H9 (cell line): ENCODE measurements around the gene SDR9C7. TPM values are rescaled to one million over a fixed set of nuclear protein-coding genes. Genes with fewer than 3 reads are reported as not detected.
"Not testable (repeated sequence)": the region's sequence is repeated elsewhere in the genome, so short reads cannot be mapped to it uniquely, and the experiment has no call there.

Experiments used
- DNase-seq: peaks from one replicate; pipeline ENCODE4 v3.0.0-alpha.2; 2017
- H2AFZ ChIP-seq: one replicate; pipeline ENCODE4 v1.6.1; 2013; ENCODE audit warnings: mild to moderate bottlenecking, low read length, control low read depth, moderate library complexity
- H2AK5ac ChIP-seq: 2 replicates; pipeline ENCODE4 v1.6.1; 2013; ENCODE audit warnings: low read length, control low read depth, mixed read lengths; ENCODE audit not compliant: insufficient read length
- H2BK120ac ChIP-seq: one replicate; pipeline ENCODE4 v1.6.1; 2013; ENCODE audit warnings: low read depth, mild to moderate bottlenecking, low read length, control low read depth, inconsistent platforms; ENCODE audit not compliant: poor library complexity, severe bottlenecking
- H2BK12ac ChIP-seq: 2 replicates; pipeline ENCODE4 v1.6.1; 2013; ENCODE audit warnings: low read length, control low read depth, mixed read lengths, low read depth; ENCODE audit not compliant: insufficient read length
- H2BK15ac ChIP-seq: 2 replicates; pipeline ENCODE4 v1.6.1; 2013; ENCODE audit warnings: low read depth, low read length, control low read depth
- H2BK20ac ChIP-seq: one replicate; pipeline ENCODE4 v1.6.1; 2013; ENCODE audit warnings: low read depth, mild to moderate bottlenecking, low read length, control low read depth, inconsistent platforms; ENCODE audit not compliant: poor library complexity, severe bottlenecking
- H2BK5ac ChIP-seq: 2 replicates; pipeline ENCODE4 v1.6.1; 2013; ENCODE audit warnings: low read length, control low read depth, mixed read lengths; ENCODE audit not compliant: insufficient read length
- H3K14ac ChIP-seq: 2 replicates; pipeline ENCODE4 v1.6.1; 2013; ENCODE audit warnings: low read length, control low read depth; ENCODE audit not compliant: insufficient read depth
- H3K18ac ChIP-seq: 2 replicates; pipeline ENCODE4 v1.6.1; 2013; ENCODE audit warnings: low read depth, mild to moderate bottlenecking, mixed read lengths, low read length, control low read depth; ENCODE audit not compliant: insufficient read length
- H3K23ac ChIP-seq: 2 replicates; pipeline ENCODE4 v1.6.1; 2013; ENCODE audit warnings: low read length, control low read depth, mixed read lengths, low read depth; ENCODE audit not compliant: insufficient read length
- H3K23me2 ChIP-seq: 2 replicates; pipeline ENCODE4 v1.6.1; 2013; ENCODE audit warnings: low read depth, mild to moderate bottlenecking, mixed read lengths, low read length, control low read depth; ENCODE audit not compliant: insufficient read length, poor library complexity, severe bottlenecking
- H3K27ac ChIP-seq: 2 replicates; pipeline ENCODE4 v1.5.1; 2013; ENCODE audit warnings: low read length, control low read depth, mixed read lengths, low read depth; ENCODE audit not compliant: insufficient read length
- H3K27me3 ChIP-seq: 2 replicates; pipeline ENCODE4 v1.6.1; 2013; ENCODE audit warnings: low read length, control low read depth, inconsistent platforms; ENCODE audit not compliant: insufficient read depth
- H3K4ac ChIP-seq: 2 replicates; pipeline ENCODE4 v1.6.1; 2013; ENCODE audit warnings: low read depth, mild to moderate bottlenecking, control low read depth, inconsistent platforms, low read length, moderate library complexity
- H3K4me1 ChIP-seq: 2 replicates; pipeline ENCODE4 v1.6.1; 2013; ENCODE audit warnings: low read length, control low read depth, inconsistent platforms; ENCODE audit not compliant: insufficient read depth
- H3K4me2 ChIP-seq: 2 replicates; pipeline ENCODE4 v1.6.1; 2013; ENCODE audit warnings: low read length, control low read depth, mixed read lengths; ENCODE audit not compliant: insufficient read length, insufficient read depth
- H3K56ac ChIP-seq: 2 replicates; pipeline ENCODE4 v1.6.1; 2013; ENCODE audit warnings: low read depth, mild to moderate bottlenecking, mixed read lengths, low read length, control low read depth; ENCODE audit not compliant: insufficient read length
- H3K79me1 ChIP-seq: 2 replicates; pipeline ENCODE4 v1.6.1; 2013; ENCODE audit warnings: low read depth, mild to moderate bottlenecking, moderate library complexity, low read length, control low read depth, inconsistent platforms; ENCODE audit not compliant: insufficient read depth, poor library complexity, severe bottlenecking
- H3K79me2 ChIP-seq: 2 replicates; pipeline ENCODE4 v1.6.1; 2013; ENCODE audit warnings: low read length, control low read depth, inconsistent platforms; ENCODE audit not compliant: insufficient read depth
- H3K9ac ChIP-seq: 2 replicates; pipeline ENCODE4 v1.6.1; 2013; ENCODE audit warnings: low read length, control low read depth, mixed read lengths; ENCODE audit not compliant: insufficient read length; ENCODE audit errors: extremely low read depth
- H3K9me3 ChIP-seq: one replicate; pipeline ENCODE4 v1.6.1; 2013; ENCODE audit warnings: low read depth, low read length, inconsistent platforms; ENCODE audit not compliant: control insufficient read depth
- H3T11ph ChIP-seq: one replicate; pipeline ENCODE4 v1.6.1; 2013; ENCODE audit warnings: mild to moderate bottlenecking, low read length, control low read depth, inconsistent platforms
- H4K20me1 ChIP-seq: one replicate; pipeline ENCODE4 v1.6.1; 2013; ENCODE audit not compliant: control insufficient read depth, insufficient read length, insufficient read depth
- H4K5ac ChIP-seq: 2 replicates; pipeline ENCODE4 v1.6.1; 2013; ENCODE audit warnings: low read depth, mild to moderate bottlenecking, mixed read lengths, low read length, control low read depth; ENCODE audit not compliant: insufficient read length
- H4K8ac ChIP-seq: replicated peaks from 2 replicates; pipeline ENCODE4 v1.6.1; 2013; ENCODE audit warnings: low read length, control low read depth, mixed read lengths, low read depth; ENCODE audit not compliant: insufficient read length
- H4K91ac ChIP-seq: 2 replicates; pipeline ENCODE4 v1.6.1; 2013; ENCODE audit warnings: low read depth, mild to moderate bottlenecking, moderate library complexity, mixed read lengths, low read length, control low read depth; ENCODE audit not compliant: insufficient read length
- H3K27ac Mint-ChIP-seq, 3 experiments: 2 replicates in 2 of 3; 3 replicates in 1 of 3; pipeline ENCODE4 v1.8.0; 2020 to 2021; ENCODE audit warnings: mixed read lengths in 3 of 3, mild to moderate bottlenecking in 1 of 3, moderate library complexity in 1 of 3
- H3K27me3 Mint-ChIP-seq: 2 replicates; pipeline ENCODE4 v1.8.0; 2021; ENCODE audit warnings: low read depth, mild to moderate bottlenecking, moderate library complexity, mixed read lengths
- H3K36me3 Mint-ChIP-seq, 3 experiments: 2 replicates in 2 of 3; 3 replicates in 1 of 3; pipeline ENCODE4 v1.8.0; 2020 to 2021; ENCODE audit warnings: low read depth in 3 of 3, mixed read lengths in 3 of 3; ENCODE audit not compliant: insufficient read depth in 1 of 3
- H3K4me1 Mint-ChIP-seq, 2 experiments: 2 replicates each; pipeline ENCODE4 v1.8.0; 2020; ENCODE audit warnings: mixed read lengths in 2 of 2
- H3K4me3 Mint-ChIP-seq, 2 experiments: 2 replicates in 1 of 2; 3 replicates in 1 of 2; pipeline ENCODE4 v1.8.0; 2020 to 2021; ENCODE audit warnings: mild to moderate bottlenecking in 2 of 2, mixed read lengths in 2 of 2, moderate library complexity in 1 of 2
- H3K9me3 Mint-ChIP-seq, 2 experiments: 2 replicates in 1 of 2; 3 replicates in 1 of 2; pipeline ENCODE4 v1.8.0; 2020; ENCODE audit warnings: mild to moderate bottlenecking in 2 of 2, mixed read lengths in 2 of 2, moderate library complexity in 1 of 2
- CTCF ChIP-seq: fragments of 200-600 bp; sonication (generic); conservative IDR thresholded peaks from 3 replicates; pipeline ENCODE4 v1.8.0; 2021; ENCODE audit warnings: antibody characterized with exemption, mild to moderate bottlenecking
- WGBS: extraction: QIAGEN DNeasy Blood & Tissue Kit; methylation state at CpG from one replicate; pipeline ENCODE4 v1.1.7; 2013; ENCODE audit warnings: missing lambda C conversion rate, low lambda C conversion rate, mixed read lengths; ENCODE audit not compliant: insufficient read length; ENCODE audit errors: extremely low coverage; 5-methylcytosine and 5-hydroxymethylcytosine counted together
- total RNA-seq: library from RNA; stranded (reverse); gene quantifications from 2 replicates; pipeline ENCODE4 v1.2.1, GENCODE V29; 2021

SDR9C7 gene
- total RNA-seq, 1 experiment from 2014 or later: not detected

- H3K27me3 Mint-ChIP-seq: peaks cover 11% of the 10 kb centered on the region
- no peaks in the 10 kb centered on the region for H3K23me2 ChIP-seq
- no peak overlapping the region for H3K56ac ChIP-seq
- no peak overlapping the region for H2BK15ac ChIP-seq
- H3K36me3 Mint-ChIP-seq: peaks cover 0 to 7% (median 2%) of the 10 kb centered on the region in 3 experiments; a peak in 5 of 7 replicates
- no peak overlapping the region for H3K14ac ChIP-seq
- H3K4me2 ChIP-seq: no peak overlapping the region
- no peak overlapping the region for H4K5ac ChIP-seq
- H2BK120ac ChIP-seq: no peak overlapping the region
- no peak overlapping the region for H3K9ac ChIP-seq
- no peak overlapping the region for H3K4ac ChIP-seq
- H2BK12ac ChIP-seq: no peak overlapping the region
- H2AFZ ChIP-seq: no peak overlapping the region
- no peak overlapping the region for H2AK5ac ChIP-seq
- H4K8ac ChIP-seq: no peak overlapping the region
- no peaks in the 10 kb centered on the region for H4K20me1 ChIP-seq
- no peak for DNase-seq
- H3K18ac ChIP-seq: no peak overlapping the region
- no peak overlapping the region for H3K27ac Mint-ChIP-seq
- no peaks in the 10 kb centered on the region for H3K27me3 ChIP-seq
- H3K27ac ChIP-seq: no peak overlapping the region
- TF ChIP-seq CTCF: no peak
- no peaks in the 10 kb centered on the region for H3K79me2 ChIP-seq
- no peak overlapping the region for H2BK5ac ChIP-seq
- no peaks in the 10 kb centered on the region for H3K9me3 ChIP-seq
- no CpG with 5 or more reads among the region's 4 CpGs for WGBS
- peaks cover 0 to 6% of the 10 kb centered on the region in 2 experiments; a peak in 2 of 4 replicates for H3K4me1 Mint-ChIP-seq
- no peaks in the 10 kb centered on the region for H3K4me1 ChIP-seq
- H3K9me3 Mint-ChIP-seq: peaks cover 17 to 26% of the 10 kb centered on the region in 2 experiments
- H4K91ac ChIP-seq: no peak overlapping the region
- H3T11ph ChIP-seq: no peak overlapping the region
- H3K23ac ChIP-seq: no peak overlapping the region
- no peak overlapping the region for H3K4me3 Mint-ChIP-seq
- H2BK20ac ChIP-seq: no peak overlapping the region
- H3K79me1 ChIP-seq: no peaks in the 10 kb centered on the region
These were observed 9.7 kb upstream of the SDR9C7 start for GRCh38 chr12:56943878-56944277.

GRCh38 chr12:56943374-56943773 is 9.2 kb upstream of the SDR9C7 start:
- H3K9me3 ChIP-seq, H3K23me2 ChIP-seq, H2BK15ac ChIP-seq, H3K4ac ChIP-seq, H4K20me1 ChIP-seq, H3K18ac ChIP-seq, H3K36me3 Mint-ChIP-seq, H3T11ph ChIP-seq, H4K5ac ChIP-seq, H3K56ac ChIP-seq, H2AFZ ChIP-seq, H4K91ac ChIP-seq, H3K27ac Mint-ChIP-seq, H3K4me1 ChIP-seq, H2BK120ac ChIP-seq, H3K23ac ChIP-seq, H2AK5ac ChIP-seq, H2BK20ac ChIP-seq, H3K4me1 Mint-ChIP-seq, H3K14ac ChIP-seq, H3K4me3 Mint-ChIP-seq, H3K79me1 ChIP-seq, H2BK12ac ChIP-seq, H2BK5ac ChIP-seq, H3K79me2 ChIP-seq, H3K27ac ChIP-seq, H3K9ac ChIP-seq, DNase-seq, H3K27me3 ChIP-seq, H4K8ac ChIP-seq, H3K4me2 ChIP-seq: not testable (repeated sequence)
- WGBS: no CpG with 5 or more reads among the region's 1 CpG
- peaks cover 17 to 26% of the 10 kb centered on the region in 2 experiments for H3K9me3 Mint-ChIP-seq
- H3K27me3 Mint-ChIP-seq: peaks cover 11% of the 10 kb centered on the region
